Natural killer cell (primary cell): Measurements from ENCODE around the gene PPP1R14B. TPM values are rescaled to one million over a fixed set of nuclear protein-coding genes. Genes with fewer than 3 reads are reported as not detected.

Experiments
- ATAC-seq, 3 donors: fragments of 150-1000 bp in 2 of 3; fragments of 200-7000 bp in 1 of 3; cut with Tn5 transposase; 1 replicate in 1 of 3; 2 replicates in 2 of 3; pipeline ENCODE4 v1.10.0; 2021; ENCODE audit warnings: mild to moderate bottlenecking in 2 of 3, moderate library complexity in 2 of 3
- DNase-seq, 2 donors: peaks; one replicate each; pipeline versions ENCODE4 v3.0.0 to v3.0.0-alpha.2; 2013 to 2021; ENCODE audit warnings: mixed read lengths in 1 of 2
- H3K27ac ChIP-seq: one replicate; pipeline ENCODE4 v1.5.1; 2013; ENCODE audit warnings: mild to moderate bottlenecking, low read length
- H3K27me3 ChIP-seq: one replicate; pipeline ENCODE4 v1.6.1; 2013; ENCODE audit warnings: low read length; ENCODE audit not compliant: control insufficient read depth, insufficient read depth
- H3K36me3 ChIP-seq: one replicate; pipeline ENCODE4 v1.6.1; 2013; ENCODE audit warnings: low read length; ENCODE audit not compliant: control insufficient read depth, insufficient read depth
- H3K4me1 ChIP-seq: one replicate; pipeline ENCODE4 v1.6.1; 2013; ENCODE audit warnings: low read length; ENCODE audit not compliant: control insufficient read depth, insufficient read depth
- H3K4me3 ChIP-seq: one replicate; pipeline ENCODE4 v1.5.1; 2013; ENCODE audit warnings: low read length
- H3K9me3 ChIP-seq: one replicate; pipeline ENCODE4 v1.6.1; 2013; ENCODE audit warnings: low read length; ENCODE audit not compliant: control insufficient read depth, insufficient read depth
- H3K27ac Mint-ChIP-seq, 2 donors: one replicate each; pipeline ENCODE4 v1.8.0; 2022; ENCODE audit warnings: mild to moderate bottlenecking in 2 of 2, mixed read lengths in 2 of 2, moderate library complexity in 1 of 2
- H3K27me3 Mint-ChIP-seq, 2 donors: one replicate each; pipeline ENCODE4 v1.8.0; 2022; ENCODE audit warnings: low read depth in 2 of 2, mixed read lengths in 2 of 2
- H3K36me3 Mint-ChIP-seq: one replicate; pipeline ENCODE4 v1.8.0; 2022; ENCODE audit warnings: mixed read lengths
- H3K4me1 Mint-ChIP-seq, 2 donors: one replicate each; pipeline ENCODE4 v1.8.0; 2022; ENCODE audit warnings: mixed read lengths in 2 of 2
- H3K4me3 Mint-ChIP-seq: one replicate; pipeline ENCODE4 v1.8.0; 2022; ENCODE audit warnings: mild to moderate bottlenecking, moderate library complexity, mixed read lengths
- H3K9me3 Mint-ChIP-seq, 2 donors: one replicate each; pipeline ENCODE4 v1.8.0; 2022; ENCODE audit warnings: mixed read lengths in 2 of 2
- CTCF ChIP-seq: fragments of 200-600 bp; IDR thresholded peaks from one replicate; pipeline ENCODE4 v1.8.0; 2022; ENCODE audit warnings: antibody characterized with exemption
- WGBS: methylation state at CpG from one replicate; pipeline ENCODE4 v1.1.7; 2013; ENCODE audit warnings: missing lambda C conversion rate; ENCODE audit not compliant: insufficient coverage; 5-methylcytosine and 5-hydroxymethylcytosine counted together
- intact Hi-C: fragments of 100-400 bp; cut with micrococcal nuclease; formaldehyde crosslinking; loops from one replicate; pipeline ENCODE4 v1.14.2; 2022
- total RNA-seq, 4 donors: library from RNA; stranded (reverse); fragments of 120-200 nt in 1 of 4; gene quantifications; one replicate each; pipeline versions ENCODE4 v1.2.3 to v1.2.4, GENCODE V29; 2013 to 2022

The PPP1R14B gene
- total RNA-seq, 3 donors from 2014 or later (not counting 1 experiment from before 2014, with no cell fraction given) = 16.9 to 21.3 (median 21.0) TPM

- Mint-ChIP-seq H3K27me3 (no peaks in the 10 kb centered on the region), H3K36me3 (no peaks in the 10 kb centered on the region), H3K9me3 (no peaks in the 10 kb centered on the region), H3K4me1 (peaks cover 13 to 47% of the 10 kb centered on the region in 2 donors), H3K27ac (peak overlapping the region; percentile 98 to 99), H3K4me3 (no peak overlapping the region)
- intact Hi-C loops = no loop called here
- H3K9me3 ChIP-seq = no peaks in the 10 kb centered on the region
- no peak for ATAC-seq
- peaks cover 64% of the 10 kb centered on the region for H3K4me1 ChIP-seq
- no peaks in the 10 kb centered on the region for H3K27me3 ChIP-seq
- no peak for TF ChIP-seq CTCF
- peaks cover 12% of the 10 kb centered on the region for H3K36me3 ChIP-seq
- WGBS = 70% methylated on average over 5 of the region's 5 CpGs
- no peak overlapping the region for H3K4me3 ChIP-seq
- DNase-seq = no peak
- peak overlapping the region; percentile 47 for H3K27ac ChIP-seq
Measured at GRCh38 chr11:64238999-64239398, 7.7 kb downstream of the PPP1R14B start.

GRCh38 chr11:64238076-64238475, 8.7 kb downstream of the PPP1R14B start:
- 85% methylated on average over 9 of the region's 9 CpGs for WGBS
- Histone ChIP-seq H3K27me3 (no peaks in the 10 kb centered on the region), H3K4me3 (no peak overlapping the region), H3K27ac (peak overlapping the region; percentile 50), H3K36me3 (peaks cover 5% of the 10 kb centered on the region), H3K9me3 (no peaks in the 10 kb centered on the region), H3K4me1 (peaks cover 66% of the 10 kb centered on the region)
- Mint-ChIP-seq H3K4me1 (peaks cover 13 to 44% of the 10 kb centered on the region in 2 donors), H3K27me3 (no peaks in the 10 kb centered on the region), H3K9me3 (no peaks in the 10 kb centered on the region), H3K27ac (peak overlapping the region; percentile 98 to 99), H3K4me3 (no peak overlapping the region), H3K36me3 (no peaks in the 10 kb centered on the region)
- no peak for TF ChIP-seq CTCF
- intact Hi-C loops = no loop called here
- DNase-seq (no peak), ATAC-seq (no peak)

- Histone ChIP-seq H3K9me3 (no peaks in the 10 kb centered on the region), H3K27me3 (no peaks in the 10 kb centered on the region), H3K4me3 (no peak overlapping the region), H3K36me3 (peaks cover 5% of the 10 kb centered on the region), H3K27ac (peak overlapping the region; percentile 14), H3K4me1 (peaks cover 60% of the 10 kb centered on the region)
- H3K9me3 Mint-ChIP-seq = no peaks in the 10 kb centered on the region
- H3K27me3 Mint-ChIP-seq = no peaks in the 10 kb centered on the region
- DNase-seq = no peak
- intact Hi-C loops = no loop called here
- no peaks in the 10 kb centered on the region for H3K36me3 Mint-ChIP-seq
- H3K27ac Mint-ChIP-seq = peak overlapping the region in 1 of 2 donors; percentile 99
- no peak for ATAC-seq
- WGBS = 92% methylated on average over 12 of the region's 12 CpGs
- H3K4me1 Mint-ChIP-seq = peaks cover 13 to 43% of the 10 kb centered on the region in 2 donors
- no peak overlapping the region for H3K4me3 Mint-ChIP-seq
- TF ChIP-seq CTCF = no peak
Measured at GRCh38 chr11:64237484-64237951, 9.2 kb downstream of the PPP1R14B start.
